H1 (cell line): ENCODE data around the gene MYLK. TPM values are rescaled to one million over a fixed set of nuclear protein-coding genes. Genes with fewer than 3 reads are reported as not detected.

Experiments
- BRCA1 ChIP-seq: IDR thresholded peaks from 2 replicates; pipeline ENCODE4 v1.6.1; 2012; ENCODE audit warnings: low read depth, low read length, improper control_type of control experiment
- CHD2 ChIP-seq: IDR thresholded peaks from 2 replicates; pipeline ENCODE4 v1.6.1; 2012; ENCODE audit warnings: low read length, improper control_type of control experiment
- GABPA ChIP-seq: IDR thresholded peaks from 2 replicates; pipeline ENCODE4 v1.6.1; 2011; ENCODE audit warnings: mild to moderate bottlenecking, low read length, moderate library complexity, borderline replicate concordance; ENCODE audit not compliant: insufficient read depth
- JUND ChIP-seq: IDR thresholded peaks from 2 replicates; pipeline ENCODE4 v1.6.1; 2011; ENCODE audit warnings: mild to moderate bottlenecking, improper control_type of control experiment, low read length
- KDM1A ChIP-seq: fragments of 200-600, 300-600 bp; sonication (generic); IDR thresholded peaks from 2 replicates; pipeline ENCODE4 v1.7.1; 2016; ENCODE audit warnings: mild to moderate bottlenecking, low read length, borderline replicate concordance
- KDM4A ChIP-seq: IDR thresholded peaks from one replicate; pipeline ENCODE4 v1.7.1; 2012; ENCODE audit warnings: low read depth, mild to moderate bottlenecking, moderate library complexity, low read length, inconsistent platforms; ENCODE audit not compliant: severe bottlenecking
- MAFK ChIP-seq: IDR thresholded peaks from 2 replicates; pipeline ENCODE4 v1.6.1; 2012; ENCODE audit warnings: low read depth, mild to moderate bottlenecking, improper control_type of control experiment, low read length
- NANOG ChIP-seq: IDR thresholded peaks from 2 replicates; pipeline ENCODE4 v1.6.1; 2011; ENCODE audit warnings: low read length, low read depth, mild to moderate bottlenecking, inconsistent platforms; ENCODE audit not compliant: insufficient read depth, poor library complexity, severe bottlenecking
- POLR2AphosphoS5 ChIP-seq: IDR thresholded peaks from 2 replicates; pipeline ENCODE4 v1.6.1; 2011; ENCODE audit warnings: low read depth, low read length
- POU5F1 ChIP-seq: IDR thresholded peaks from 2 replicates; pipeline ENCODE4 v1.6.1; 2011; ENCODE audit warnings: low read depth, mild to moderate bottlenecking, low read length, moderate library complexity
- RAD21 ChIP-seq, 2 experiments: IDR thresholded peaks in 1 of 2; conservative IDR thresholded peaks in 1 of 2; 2 replicates each; pipeline ENCODE4 v1.6.1; 2011; ENCODE audit warnings: low read depth in 2 of 2, low read length in 2 of 2, improper control_type of control experiment in 1 of 2, inconsistent platforms in 1 of 2, mild to moderate bottlenecking in 1 of 2, moderate library complexity in 1 of 2
- RBBP5 ChIP-seq: IDR thresholded peaks from 2 replicates; pipeline ENCODE4 v1.7.1; 2012; ENCODE audit warnings: low read depth, mild to moderate bottlenecking, inconsistent platforms, low read length, moderate library complexity, borderline replicate concordance
- RFX5 ChIP-seq: IDR thresholded peaks from 2 replicates; pipeline ENCODE4 v1.6.1; 2011; ENCODE audit warnings: low read depth, low read length, improper control_type of control experiment, borderline replicate concordance
- SAP30 ChIP-seq: fragments of 300-600 bp; sonication (generic); IDR thresholded peaks from 2 replicates; pipeline ENCODE4 v1.7.1; 2012; ENCODE audit warnings: low read length, moderate library complexity, mild to moderate bottlenecking, inconsistent platforms; ENCODE audit not compliant: insufficient read depth, insufficient replicate concordance
- SIRT6 ChIP-seq: IDR thresholded peaks from one replicate; pipeline ENCODE4 v1.7.1; 2012; ENCODE audit warnings: low read length, inconsistent platforms
- TAF7 ChIP-seq: optimal IDR thresholded peaks from 2 replicates; pipeline ENCODE3; 2011; ENCODE audit warnings: low read depth, mild to moderate bottlenecking, inconsistent platforms, low read length, moderate library complexity, borderline replicate concordance
- TBP ChIP-seq: IDR thresholded peaks from 2 replicates; pipeline ENCODE4 v1.6.1; 2011; ENCODE audit warnings: low read depth, low read length, improper control_type of control experiment
- TEAD4 ChIP-seq: IDR thresholded peaks from 2 replicates; pipeline ENCODE4 v1.6.1; 2012; ENCODE audit warnings: low read depth, low read length, inconsistent platforms, mixed read lengths
- YY1 ChIP-seq: IDR thresholded peaks from 2 replicates; pipeline ENCODE4 v1.6.1; 2011; ENCODE audit warnings: low read depth, mild to moderate bottlenecking, low read length
- polyA plus RNA-seq, 7 experiments: library from polyadenylated mRNA; depleted of rRNA in 3 of 7; stranded (reverse) in 5 of 7; unstranded in 2 of 7; fragments of >200 nt in 5 of 7; fragments of 200-250 nt in 2 of 7; gene quantifications; 1 replicate in 5 of 7; 2 replicates in 1 of 7; 4 replicates in 1 of 7; pipeline versions ENCODE4 v1.2.1 to v1.2.3, GENCODE V29; 2011 to 2013; ENCODE audit warnings: missing spikeins in 2 of 7, mixed read lengths in 2 of 7
- total RNA-seq: library from RNA; stranded (reverse); fragmentation: NEBNext Ultra II Directional; extraction: Animal tissue kit (Norgen Biotek cat#: 25700); gene quantifications from 2 replicates; pipeline ENCODE4 v1.2.1, GENCODE V29; 2021
- TF ChIP-seq, protein P1 (sequence below): IDR thresholded peaks from 2 replicates; pipeline ENCODE4 v1.6.1; 2012; ENCODE audit warnings: low read length, inconsistent platforms
- TF ChIP-seq, protein P2 (sequence below): IDR thresholded peaks from 2 replicates; pipeline ENCODE4 v1.6.1; 2012; ENCODE audit warnings: inconsistent platforms

The MYLK gene
- total and polyA plus RNA-seq, 2 of the 8 experiments (the other 6 are each of a cell fraction or from before 2014, with no cell fraction given), result 11.6 to 21.3 TPM

DNA sequence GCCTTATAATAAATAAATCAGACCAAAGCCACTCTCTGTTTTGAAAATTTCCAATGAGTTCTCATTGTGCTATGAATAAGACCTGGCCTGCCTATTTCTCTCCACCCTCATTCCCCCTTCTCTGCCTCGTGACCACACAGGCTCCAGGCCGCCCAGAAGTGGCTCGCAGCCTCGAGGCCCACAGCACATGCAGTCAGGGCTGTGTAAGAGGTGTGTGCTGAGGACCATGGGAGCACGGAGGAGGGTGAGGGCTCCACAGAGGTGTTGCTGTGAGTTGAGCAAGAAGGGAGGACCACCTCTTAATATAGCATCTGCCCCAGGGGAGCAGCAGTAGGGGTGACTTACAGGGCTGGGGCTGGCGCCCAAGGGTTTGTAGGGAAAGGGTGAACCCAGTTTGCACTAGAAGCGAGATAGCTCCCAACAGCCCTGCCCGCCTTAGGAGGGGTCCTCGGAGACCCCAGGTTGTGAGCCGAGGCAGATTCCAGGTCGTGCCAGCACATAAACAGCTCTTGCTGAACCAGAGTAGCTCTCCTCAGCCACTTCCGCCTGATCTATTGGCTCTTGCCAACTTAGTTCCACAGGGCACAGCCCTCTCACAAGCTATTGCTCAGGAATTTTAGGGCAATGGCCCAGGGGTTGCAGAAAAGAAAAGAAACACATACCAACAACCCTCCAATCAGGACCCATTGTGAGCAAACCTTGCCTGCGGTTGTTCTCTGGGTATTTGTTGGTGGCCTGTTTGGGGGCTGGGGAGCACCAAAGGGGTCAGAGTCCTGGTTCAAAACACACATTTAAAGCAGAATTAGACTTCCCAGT lies 117.7 kb downstream of the MYLK start (continued):
- TF ChIP-seq YY1 (no peak), SIRT6 (no peak), KDM1A (no peak), POU5F1 (no peak), CHD2 (no peak), POLR2AphosphoS5 (no peak), KDM4A (no peak), RBBP5 (no peak; the same call in 1 of the 2 replicates), JUND (no peak), TEAD4 (0 out of 2 replicates have a peak, but pooled peaks have one; percentile 51), TBP (no peak), SAP30 (no peak), GABPA (no peak), BRCA1 (no peak), TAF7 (no peak), RFX5 (no peak), RAD21 (IDR thresholded peaks at IDR 0.05 in 1 of 2, conservative IDR thresholded peaks at IDR 0.05 in 1 of 2; ENCODE audit: low read depth in 2 of 2, low read length in 2 of 2) (no peak), MAFK (no peak), NANOG (no peak)
- TF ChIP-seq, protein P1, sequence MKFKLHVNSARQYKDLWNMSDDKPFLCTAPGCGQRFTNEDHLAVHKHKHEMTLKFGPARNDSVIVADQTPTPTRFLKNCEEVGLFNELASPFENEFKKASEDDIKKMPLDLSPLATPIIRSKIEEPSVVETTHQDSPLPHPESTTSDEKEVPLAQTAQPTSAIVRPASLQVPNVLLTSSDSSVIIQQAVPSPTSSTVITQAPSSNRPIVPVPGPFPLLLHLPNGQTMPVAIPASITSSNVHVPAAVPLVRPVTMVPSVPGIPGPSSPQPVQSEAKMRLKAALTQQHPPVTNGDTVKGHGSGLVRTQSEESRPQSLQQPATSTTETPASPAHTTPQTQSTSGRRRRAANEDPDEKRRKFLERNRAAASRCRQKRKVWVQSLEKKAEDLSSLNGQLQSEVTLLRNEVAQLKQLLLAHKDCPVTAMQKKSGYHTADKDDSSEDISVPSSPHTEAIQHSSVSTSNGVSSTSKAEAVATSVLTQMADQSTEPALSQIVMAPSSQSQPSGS, result no peak
- TF ChIP-seq, protein P2, sequence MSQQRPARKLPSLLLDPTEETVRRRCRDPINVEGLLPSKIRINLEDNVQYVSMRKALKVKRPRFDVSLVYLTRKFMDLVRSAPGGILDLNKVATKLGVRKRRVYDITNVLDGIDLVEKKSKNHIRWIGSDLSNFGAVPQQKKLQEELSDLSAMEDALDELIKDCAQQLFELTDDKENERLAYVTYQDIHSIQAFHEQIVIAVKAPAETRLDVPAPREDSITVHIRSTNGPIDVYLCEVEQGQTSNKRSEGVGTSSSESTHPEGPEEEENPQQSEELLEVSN, result peak; percentile 74
- TF ChIP-seq, all 59 proteins: peak for 4
